Spleen (tissue), 7 donors: ENCODE results near the gene KCTD5.

Source experiments
- CTCF ChIP-seq, 11 experiments: fragments of 200-600 bp in 7 of 11; fragments of 450-650 bp in 4 of 11; sonication (generic) in 4 of 11; IDR thresholded peaks in 8 of 11; conservative IDR thresholded peaks in 3 of 11; 1 replicate in 7 of 11; 2 replicates in 4 of 11; pipeline versions ENCODE4 v1.4.0 to v1.8.0; 2016 to 2021; ENCODE audit warnings: antibody characterized with exemption in 11 of 11, inconsistent platforms in 4 of 11, mild to moderate bottlenecking in 1 of 11
- POLR2A ChIP-seq, 3 donors: fragments of 450-650 bp; IDR thresholded peaks; one replicate each; pipeline ENCODE4 v1.5.1; 2017; ENCODE audit warnings: antibody characterized with exemption in 3 of 3, mild to moderate bottlenecking in 1 of 3
- POLR2AphosphoS5 ChIP-seq, 3 donors: sonication (generic); formaldehyde crosslinking; IDR thresholded peaks; one replicate each; pipeline ENCODE4 v1.5.1; 2017; ENCODE audit warnings: antibody characterized with exemption in 3 of 3
- donor health status: DM: no; HTN: no; CAD: no; lungs with moderate emphysema.
- donor health status: DM: no; HTN: no; CAD: no.
- donor health status: DM: no; HTN: no; CAD: no.

GRCh38 chr16:2690852-2691251 is 8.5 kb downstream of the KCTD5 start:
- TF ChIP-seq CTCF (IDR thresholded peaks at IDR 0.05 in 8 of 11, conservative IDR thresholded peaks at IDR 0.05 in 3 of 11) (no peak), POLR2AphosphoS5 (IDR thresholded peaks at IDR 0.05) (no peak), POLR2A (IDR thresholded peaks at IDR 0.05) (no peak)
